Activated B cell treated with CpG ODN at 0.5 μM for 24 hours (primary cell): ENCODE results near the gene COMMD1. TPM values are rescaled to one million over a fixed set of nuclear protein-coding genes. Genes with fewer than 3 reads are reported as not detected.
"Not testable (repeated sequence)": the region's sequence is repeated elsewhere in the genome, so short reads cannot be mapped to it uniquely, and the experiment has no call there.

Source experiments
- ATAC-seq: fragments of 200-7000 bp; cut with Tn5 transposase; one replicate; pipeline ENCODE4 v1.10.0; 2021; ENCODE audit warnings: low read depth, mild to moderate bottlenecking, moderate library complexity
- CTCF ChIA-PET: fragments of 350-600 bp; sonication (Branson Sonifier 250); formaldehyde crosslinking; loops from one replicate; lab custom pipeline; 2021; ENCODE audit warnings: antibody characterized with exemption; lab: Charles Lee
- POLR2A ChIA-PET: fragments of 350-600 bp; sonication (Branson Sonifier 250); formaldehyde crosslinking; loops from one replicate; lab custom pipeline; 2021; ENCODE audit warnings: antibody characterized with exemption; lab: Charles Lee
- DNase-seq: peaks from one replicate; pipeline ENCODE4 v3.0.0; 2022
- H3K27ac Mint-ChIP-seq: one replicate; pipeline ENCODE4 v1.8.0; 2020; ENCODE audit warnings: mixed read lengths
- H3K27me3 Mint-ChIP-seq: one replicate; pipeline ENCODE4 v1.8.0; 2021; ENCODE audit warnings: mixed read lengths
- H3K36me3 Mint-ChIP-seq: one replicate; pipeline ENCODE4 v1.8.0; 2021; ENCODE audit warnings: low read depth, mixed read lengths
- H3K4me1 Mint-ChIP-seq: one replicate; pipeline ENCODE4 v1.8.0; 2021; ENCODE audit warnings: mixed read lengths
- H3K4me3 Mint-ChIP-seq: one replicate; pipeline ENCODE4 v1.8.0; 2020; ENCODE audit warnings: mild to moderate bottlenecking, mixed read lengths
- H3K9me3 Mint-ChIP-seq: one replicate; pipeline ENCODE4 v1.8.0; 2020; ENCODE audit warnings: mixed read lengths
- CTCF ChIP-seq: fragments of 200-600 bp; IDR thresholded peaks from one replicate; pipeline ENCODE4 v1.8.0; 2022; ENCODE audit warnings: antibody characterized with exemption, mild to moderate bottlenecking
- intact Hi-C: fragments of 100-400 bp; cut with micrococcal nuclease; formaldehyde crosslinking; loops from one replicate; pipeline ENCODE4 v1.15.1; 2024
- total RNA-seq: library from RNA; stranded (reverse); gene quantifications from 2 replicates; pipeline ENCODE4 v1.2.3, GENCODE V29; 2022

The COMMD1 gene
- total RNA-seq, 1 donor from 2014 or later, result 37.1 TPM

GRCh38 chr2:61995065-61995464 is 89.6 kb downstream of the COMMD1 start:
- POLR2A ChIA-PET, result interaction anchor here (1.1 kb wide), 1 partner anchor 203 kb away, joined by 3 read pairs; no protein-coding TSS in a partner anchor
- no peak for TF ChIP-seq CTCF
- Mint-ChIP-seq H3K36me3 (no peaks in the 10 kb centered on the region), H3K27ac (no peak overlapping the region), H3K27me3 (no peaks in the 10 kb centered on the region), H3K4me1 (peaks cover 2% of the 10 kb centered on the region), H3K9me3 (no peaks in the 10 kb centered on the region), H3K4me3 (no peak overlapping the region)
- intact Hi-C loops, result no loop called here
- CTCF ChIA-PET, result interaction anchor here (1.2 to 4.0 kb wide), 4 partner anchors 9 to 417 kb away, joined by 3 to 119 read pairs (median 5); no protein-coding TSS in a partner anchor
- ATAC-seq, result no peak
- DNase-seq, result no peak

- POLR2A ChIA-PET, result no interaction called here
- intact Hi-C loops, result no loop called here
- Mint-ChIP-seq H3K4me3 (no peak overlapping the region), H3K9me3 (no peaks in the 10 kb centered on the region), H3K27ac (no peak overlapping the region), H3K27me3 (no peaks in the 10 kb centered on the region), H3K36me3 (no peaks in the 10 kb centered on the region), H3K4me1 (peaks cover 2% of the 10 kb centered on the region)
- no peak for ATAC-seq
- CTCF ChIA-PET, result interaction anchor here (1.2 to 4.0 kb wide), 3 partner anchors 11 to 416 kb away, joined by 4 to 119 read pairs (median 6); no protein-coding TSS in a partner anchor
- TF ChIP-seq CTCF, result no peak
- DNase-seq, result no peak
These were observed 90.0 kb downstream of the COMMD1 start for GRCh38 chr2:61995515-61995914.

GRCh38 chr2:61998426-61998825 is 93.0 kb downstream of the COMMD1 start:
- CTCF ChIA-PET, result no interaction called here
- H3K4me1 Mint-ChIP-seq, result peaks cover 2% of the 10 kb centered on the region
- no peak overlapping the region for H3K27ac Mint-ChIP-seq
- peaks cover 9% of the 10 kb centered on the region for H3K36me3 Mint-ChIP-seq
- no peak overlapping the region for H3K4me3 Mint-ChIP-seq
- ATAC-seq (no peak), DNase-seq (no peak)
- H3K27me3 Mint-ChIP-seq, result no peaks in the 10 kb centered on the region
- POLR2A ChIA-PET, result no interaction called here
- intact Hi-C loops, result no loop called here
- no peak for TF ChIP-seq CTCF
- no peaks in the 10 kb centered on the region for H3K9me3 Mint-ChIP-seq

GRCh38 chr2:62000538-62000937 is 95.1 kb downstream of the COMMD1 start:
- no peak for TF ChIP-seq CTCF
- POLR2A ChIA-PET, result no interaction called here
- H3K27me3 Mint-ChIP-seq, result no peaks in the 10 kb centered on the region
- no peak overlapping the region for H3K4me3 Mint-ChIP-seq
- H3K9me3 Mint-ChIP-seq, result no peaks in the 10 kb centered on the region
- ATAC-seq (no peak), DNase-seq (no peak)
- H3K4me1 Mint-ChIP-seq, result no peaks in the 10 kb centered on the region
- CTCF ChIA-PET, result interaction anchor here (0.9 kb wide), 1 partner anchor 408 kb away, joined by 3 read pairs; no protein-coding TSS in a partner anchor
- intact Hi-C loops, result no loop called here
- peaks cover 20% of the 10 kb centered on the region for H3K36me3 Mint-ChIP-seq
- H3K27ac Mint-ChIP-seq, result no peak overlapping the region

- peaks cover 20% of the 10 kb centered on the region for H3K36me3 Mint-ChIP-seq
- ATAC-seq (no peak), DNase-seq (no peak)
- H3K9me3 Mint-ChIP-seq, result no peaks in the 10 kb centered on the region
- H3K27ac Mint-ChIP-seq, result no peak overlapping the region
- intact Hi-C loops, result no loop called here
- H3K27me3 Mint-ChIP-seq, result no peaks in the 10 kb centered on the region
- ChIA-PET POLR2A (interaction anchor here (0.6 to 1.0 kb wide), 2 partner anchors 38 to 537 kb away, joined by 4 read pairs; no protein-coding TSS in a partner anchor), CTCF (interaction anchor here (0.9 kb wide), 1 partner anchor 408 kb away, joined by 3 read pairs; no protein-coding TSS in a partner anchor)
- H3K4me3 Mint-ChIP-seq, result no peak overlapping the region
- no peaks in the 10 kb centered on the region for H3K4me1 Mint-ChIP-seq
- no peak for TF ChIP-seq CTCF
These were observed 96.0 kb downstream of the COMMD1 start for GRCh38 chr2:62001431-62001830.

- DNase-seq, H3K27ac Mint-ChIP-seq, intact Hi-C loops, H3K4me1 Mint-ChIP-seq, H3K4me3 Mint-ChIP-seq, H3K27me3 Mint-ChIP-seq, H3K9me3 Mint-ChIP-seq, ATAC-seq: not testable (repeated sequence)
- ChIA-PET POLR2A (interaction anchor here (0.6 kb wide), 1 partner anchor 380 kb away, joined by 3 read pairs; no protein-coding TSS in a partner anchor), CTCF (interaction anchor here (1.4 kb wide), 1 partner anchor 11 kb away, joined by 3 read pairs; no protein-coding TSS in a partner anchor)
- H3K36me3 Mint-ChIP-seq, result peaks cover 22% of the 10 kb centered on the region
These were observed 99.0 kb downstream of the COMMD1 start for GRCh38 chr2:62004428-62004827.
